ENCODE measurements around the gene TRMT1L.
"Not testable (repeated sequence)": the region's sequence is repeated elsewhere in the genome, so short reads cannot be mapped to it uniquely, and the experiment has no call there.

Gene TRMT1L

GRCh38 chr1:185156854-185157598 is at the start of gene TRMT1L, which contains the start of gene SWT1:
Gene TRMT1L, minus strand, starts transcription at chr1:185156953. Its CDS starts 241 bp downstream, at chr1:185156712.
Gene SWT1, plus strand, starts transcription at chr1:185157167. Its CDS starts 3,675 bp downstream, at chr1:185160842.
- peak; percentile 99 for DNase-seq

DNA sequence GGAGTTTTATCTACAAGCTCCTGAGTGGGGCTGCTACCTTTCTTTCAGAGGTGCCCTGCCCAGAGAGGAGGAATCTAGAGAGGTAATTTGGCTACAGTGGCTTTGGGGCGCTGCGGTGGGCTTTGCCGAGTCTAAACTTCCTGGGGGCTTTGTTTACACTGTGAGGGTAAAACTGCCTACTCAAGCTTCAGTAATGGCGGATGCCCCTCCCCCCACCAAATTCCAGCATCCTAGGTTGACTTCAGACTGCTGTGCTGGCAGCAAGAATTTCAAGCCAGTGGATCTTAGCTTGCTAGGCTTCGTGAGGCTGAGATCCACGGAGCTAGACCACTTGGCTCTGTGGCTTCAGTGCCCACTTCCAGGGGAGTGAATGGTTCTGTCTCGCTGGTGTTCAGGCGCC is 44.1 kb upstream of the TRMT1L start:
- DNase-seq = no peak

DNA sequence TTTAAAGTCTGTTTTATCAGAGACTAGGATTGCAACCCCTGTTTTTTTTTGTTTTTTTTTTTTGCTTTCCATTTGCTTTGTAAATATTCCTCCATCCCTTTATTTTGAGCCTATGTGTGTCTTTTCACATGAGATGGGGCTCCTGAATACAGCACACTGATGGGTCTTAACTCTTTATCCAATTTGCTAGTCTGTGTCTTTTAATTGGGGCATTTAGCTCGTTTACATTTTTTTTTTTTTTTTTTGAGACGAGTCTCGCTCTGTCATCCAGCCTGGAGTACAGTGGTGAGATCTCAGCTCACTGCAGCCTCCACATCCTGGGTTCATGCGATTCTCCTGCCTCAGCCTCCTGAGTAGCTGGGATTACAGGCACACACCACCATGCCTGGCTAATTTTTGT is 42.0 kb upstream of the TRMT1L start:
- DNase-seq = not testable (repeated sequence)

GRCh38 chr1:185193756-185194155 is 37.0 kb upstream of the TRMT1L start:
- DNase-seq = no peak

GRCh38 chr1:185170291-185170848 is 13.6 kb upstream of the TRMT1L start:
- DNase-seq = peak; percentile 62

- DNase-seq = no peak
These were observed 9.4 kb upstream of the TRMT1L start for GRCh38 chr1:185166106-185166505.

GRCh38 chr1:185162491-185162890 is 5.7 kb upstream of the TRMT1L start:
- DNase-seq = no peak

DNA sequence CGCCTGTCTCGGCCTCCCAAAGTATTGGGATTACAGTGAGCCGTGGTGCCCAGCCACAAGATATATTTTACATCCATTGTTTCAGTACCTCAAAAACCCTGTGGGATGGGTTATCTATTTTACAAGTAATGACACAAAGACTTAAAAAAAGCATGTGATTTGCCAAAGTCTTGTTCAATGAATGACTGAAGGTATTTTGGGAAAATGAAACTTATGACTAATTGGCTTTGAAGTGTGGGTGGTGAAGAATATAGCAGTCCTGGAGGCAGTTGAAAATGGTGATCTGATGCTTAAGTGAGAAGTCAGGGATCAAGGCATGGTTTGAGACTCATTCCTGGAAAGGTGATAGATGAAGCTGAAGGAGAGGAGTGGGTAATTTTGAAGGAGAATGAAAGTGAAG is 3.2 kb upstream of the TRMT1L start:
- DNase-seq = peak; percentile 8

GRCh38 chr1:185158800-185159199 is 2.0 kb upstream of the TRMT1L start:
- DNase-seq = no peak

DNA sequence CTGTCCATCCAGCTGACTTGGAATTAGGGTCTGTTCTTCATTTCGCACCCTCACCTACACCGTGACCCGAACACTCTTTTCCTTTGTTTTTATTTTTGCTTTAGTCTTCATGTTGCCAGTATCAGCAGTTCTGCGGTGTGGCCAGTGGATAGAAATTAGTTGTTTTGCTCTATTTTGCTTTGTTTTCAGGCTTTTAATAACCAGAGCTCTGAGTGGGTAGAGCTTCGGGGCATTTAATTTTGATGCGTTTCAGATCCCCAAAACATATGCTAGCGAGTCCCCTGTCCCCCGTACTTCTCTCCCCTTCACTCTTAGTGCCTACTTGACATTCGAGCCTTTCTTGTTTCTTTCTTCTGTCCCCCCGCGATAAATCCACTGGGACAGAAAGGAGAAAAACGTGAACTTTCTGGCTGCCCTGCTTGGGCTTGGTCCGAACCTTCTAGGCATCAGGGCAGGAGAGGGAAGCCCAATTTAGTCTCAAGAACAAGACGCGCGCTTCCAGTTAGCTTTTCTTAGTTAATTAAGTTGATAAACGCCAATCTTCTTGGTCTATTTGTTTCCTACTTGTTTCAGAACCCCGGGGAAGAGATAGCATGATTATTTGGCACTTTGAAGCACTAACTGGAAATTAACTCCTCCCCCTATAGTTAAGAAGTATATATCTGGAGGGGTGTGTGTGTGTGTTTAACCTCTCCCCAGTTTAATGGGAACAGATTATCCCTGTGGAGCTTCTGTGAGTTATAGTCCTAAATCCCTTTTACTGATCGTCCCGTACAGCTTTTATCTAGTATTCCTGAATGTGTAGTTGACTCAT is 1.1 kb upstream of the TRMT1L start:
- DNase-seq = peak; percentile 32

GRCh38 chr1:185156288-185156853 is 382 bp downstream of the TRMT1L start:
- peak; percentile 3 for DNase-seq

DNA sequence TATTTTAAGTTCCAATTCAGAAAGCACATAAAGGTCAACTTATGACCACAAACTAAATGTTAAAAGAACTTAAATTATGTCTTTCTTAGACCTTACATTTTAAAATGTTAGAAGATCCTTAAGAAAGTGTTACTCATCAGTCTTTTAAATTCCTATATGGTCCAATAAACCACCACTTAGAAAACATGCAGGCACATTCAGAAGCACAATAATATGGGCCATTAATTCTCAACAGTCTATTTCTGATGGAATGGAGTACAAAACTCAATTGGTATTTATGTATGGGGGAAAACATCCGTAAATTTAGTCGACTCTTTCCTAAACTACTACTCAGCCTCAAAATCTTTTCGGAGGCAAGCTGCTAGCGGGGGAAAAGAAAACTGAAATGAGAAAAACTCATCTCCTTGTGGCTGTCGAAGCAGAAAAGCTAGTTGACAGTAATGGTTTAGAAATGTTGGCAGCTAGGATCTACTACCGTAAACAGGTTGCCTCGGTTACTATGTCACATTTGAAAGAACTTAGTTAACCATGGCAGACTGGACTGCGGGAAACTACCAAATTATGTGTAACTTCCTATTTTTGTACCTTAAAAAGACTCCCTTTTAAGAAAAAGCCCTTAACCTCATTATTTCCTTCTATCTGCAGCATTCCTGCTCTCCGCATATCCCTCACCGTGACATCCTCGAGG is 1.0 kb downstream of the TRMT1L start:
- peak; percentile 28 for DNase-seq

DNA sequence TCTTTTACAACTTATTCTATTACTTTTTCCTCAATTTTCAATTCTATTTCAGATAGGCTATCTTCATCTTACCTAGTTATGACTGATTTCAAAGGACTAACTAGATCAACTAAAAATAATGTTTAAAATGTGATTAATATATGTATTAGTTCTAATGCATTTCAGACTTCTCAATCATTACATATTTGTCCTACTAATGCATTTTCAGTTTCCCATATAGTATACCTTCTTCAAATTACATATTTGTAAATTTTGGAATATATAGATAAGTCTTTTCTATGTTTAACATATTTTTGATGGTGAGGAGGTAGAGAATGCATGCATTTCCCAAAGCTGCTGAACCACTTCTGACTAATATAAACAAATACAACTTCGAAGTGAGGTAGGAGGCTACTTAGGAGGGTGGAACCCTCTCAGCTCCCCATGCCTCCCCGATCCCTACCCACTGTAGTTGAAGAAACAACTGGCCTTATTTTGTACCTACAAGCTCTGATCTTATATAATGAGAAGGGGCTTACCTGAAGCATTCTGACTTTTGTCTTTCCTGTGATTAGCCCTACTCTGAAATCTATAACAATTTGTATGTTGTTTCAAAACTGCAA is 1.7 kb downstream of the TRMT1L start:
- DNase-seq = peak; percentile 46

GRCh38 chr1:185152187-185152767 is 4.5 kb downstream of the TRMT1L start:
- DNase-seq = no peak

- no peak for DNase-seq
These were observed 5.5 kb downstream of the TRMT1L start for GRCh38 chr1:185151215-185151614.

DNA sequence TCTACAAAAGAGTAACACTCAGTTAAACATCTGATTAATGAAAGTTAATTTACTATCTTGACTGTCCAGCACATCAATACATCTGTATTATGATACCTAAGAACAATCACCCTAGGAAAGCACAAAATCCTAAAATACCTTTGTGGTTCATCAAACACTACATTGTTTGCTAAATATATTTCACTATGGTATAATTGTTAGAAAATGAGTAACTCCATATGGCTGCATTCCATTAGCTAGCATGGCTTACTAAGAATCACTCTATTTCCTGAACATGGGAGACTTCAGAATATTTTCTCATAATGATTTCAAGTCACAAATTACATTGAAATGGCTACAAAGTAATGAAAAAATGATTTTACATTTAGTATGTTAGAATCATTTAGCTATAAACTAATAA is 12.5 kb downstream of the TRMT1L start:
- peak; percentile 80 for DNase-seq

GRCh38 chr1:185139246-185139645 is 17.5 kb downstream of the TRMT1L start:
- no peak for DNase-seq

DNA sequence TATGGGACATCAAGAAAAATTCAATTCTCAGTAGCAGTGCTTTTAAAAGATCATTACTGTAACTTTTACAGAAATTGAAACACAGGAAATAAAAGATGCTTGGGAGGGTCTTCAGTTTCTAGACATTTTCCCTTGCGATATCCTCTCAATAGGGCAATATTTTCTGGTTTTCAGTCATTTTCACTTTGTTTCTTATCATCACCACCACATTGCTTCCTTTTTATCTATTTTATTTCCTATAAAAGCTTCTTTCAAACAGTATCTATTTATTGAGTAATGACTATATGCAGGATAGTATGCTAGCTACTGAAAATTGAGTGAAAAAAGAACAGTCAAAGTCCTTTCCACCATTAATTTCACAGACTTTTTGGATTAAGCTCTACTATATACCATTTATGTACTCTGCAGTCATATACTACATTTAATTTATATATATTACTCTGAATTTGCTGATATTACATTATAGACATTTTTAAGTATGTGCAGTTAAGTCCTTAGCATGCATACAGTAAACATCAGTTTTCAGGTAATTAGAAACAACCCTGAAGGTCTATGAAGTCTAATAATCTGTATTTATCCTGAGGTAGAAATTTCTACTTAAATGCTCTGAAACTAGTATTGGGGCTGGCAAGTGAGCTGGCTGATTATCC is 18.7 kb downstream of the TRMT1L start:
- DNase-seq = no peak

DNA sequence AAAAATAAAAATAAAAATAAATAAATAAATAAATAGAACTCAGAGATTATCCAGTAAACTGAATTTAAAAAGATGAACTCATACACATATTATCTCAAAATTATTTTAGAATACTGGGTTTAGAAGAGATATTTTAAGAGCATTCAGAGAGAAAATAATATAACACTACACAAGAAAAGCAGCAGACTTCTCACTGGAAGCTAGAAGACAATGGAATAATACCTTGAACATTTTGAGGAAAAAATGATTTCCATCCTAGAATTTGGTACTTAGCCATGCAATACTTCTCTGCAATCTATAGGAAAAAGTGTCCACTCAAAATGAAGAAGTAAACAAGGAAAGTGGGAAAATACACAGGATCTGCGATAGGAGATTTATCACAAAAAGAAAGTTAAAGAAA is 24.2 kb downstream of the TRMT1L start:
- DNase-seq = no peak

- DNase-seq = no peak
These were observed 27.0 kb downstream of the TRMT1L start for GRCh38 chr1:185129708-185130107.

- DNase-seq = no peak
These were observed 44.4 kb downstream of the TRMT1L start for GRCh38 chr1:185112356-185112755.

All from HCEC 1CT (cell line).